Neural progenitor cell (in vitro differentiated cells): ENCODE results near the gene MRPS22.

Experiments used
- CTCF ChIP-seq: fragments of 200-600 bp; sonication (generic); IDR thresholded peaks from 2 replicates; pipeline ENCODE4 v1.5.1; 2017; ENCODE audit warnings: antibody characterized with exemption, mild to moderate bottlenecking
- EZH2 ChIP-seq: fragments of 200-600 bp; sonication (generic); IDR thresholded peaks from 2 replicates; pipeline ENCODE4 v1.6.1; 2017; ENCODE audit warnings: antibody characterized with exemption, mild to moderate bottlenecking, moderate library complexity
- EZH2phosphoT487 ChIP-seq: fragments of 200-600 bp; sonication (generic); IDR thresholded peaks from 2 replicates; pipeline ENCODE4 v1.6.1; 2017; ENCODE audit warnings: antibody characterized with exemption

GRCh38 chr3:139308560-139308959 is 35.3 kb upstream of the MRPS22 start:
- TF ChIP-seq EZH2 (no peak), CTCF (no peak), EZH2phosphoT487 (no peak)
